OCI-LY1 (cell line): ENCODE data around the gene C11orf24.

Experiments used
- H2AFZ ChIP-seq: fragments of 200-600 bp; sonication (generic), shearing (Covaris generic); 2 replicates; pipeline ENCODE4 v1.6.0; 2014; ENCODE audit warnings: antibody characterized with exemption, mild to moderate bottlenecking, low read length
- H3F3A ChIP-seq: fragments of 200-600 bp; sonication (generic), shearing (Covaris generic); 2 replicates; pipeline ENCODE4 v1.6.0; 2014; ENCODE audit warnings: mild to moderate bottlenecking, antibody characterized with exemption, low read length, moderate library complexity; ENCODE audit not compliant: insufficient read depth
- H3K27ac ChIP-seq: fragments of 200-600 bp; sonication (generic); 2 replicates; pipeline ENCODE4 v1.5.1; 2014; ENCODE audit warnings: low read length, mixed run types, mild to moderate bottlenecking, low read depth; ENCODE audit not compliant: poor library complexity, severe bottlenecking
- H3K27me3 ChIP-seq: fragments of 200-600 bp; sonication (generic); 2 replicates; pipeline ENCODE4 v1.6.0; 2014; ENCODE audit warnings: antibody characterized with exemption, mild to moderate bottlenecking, low read length, moderate library complexity; ENCODE audit not compliant: insufficient read depth
- H3K36me3 ChIP-seq: fragments of 200-600 bp; sonication (generic); 2 replicates; pipeline ENCODE4 v1.6.1; 2014; ENCODE audit warnings: mild to moderate bottlenecking, antibody characterized with exemption, low read length, moderate library complexity, mixed read lengths; ENCODE audit not compliant: insufficient read depth
- H3K4me1 ChIP-seq: fragments of 200-600 bp; sonication (generic); 2 replicates; pipeline ENCODE4 v1.5.1; 2014; ENCODE audit warnings: mild to moderate bottlenecking, low read length, moderate library complexity; ENCODE audit not compliant: insufficient read depth, severe bottlenecking
- H3K4me2 ChIP-seq: fragments of 200-600 bp; sonication (generic), shearing (Covaris generic); 2 replicates; pipeline ENCODE4 v1.6.1; 2014; ENCODE audit warnings: low read length
- H3K4me3 ChIP-seq: fragments of 200-600 bp; sonication (generic); 2 replicates; pipeline ENCODE4 v1.5.1; 2014; ENCODE audit warnings: low read length, low read depth, mild to moderate bottlenecking, mixed read lengths; ENCODE audit not compliant: poor library complexity, severe bottlenecking
- H3K79me2 ChIP-seq: fragments of 200-600 bp; shearing (Covaris generic); 2 replicates; pipeline ENCODE4 v1.6.1; 2016; ENCODE audit warnings: mixed run types, low read length, mixed read lengths; ENCODE audit not compliant: insufficient read depth
- H3K9ac ChIP-seq: fragments of 200-600 bp; sonication (generic), shearing (Covaris generic); 2 replicates; pipeline ENCODE4 v1.6.1; 2014; ENCODE audit warnings: mild to moderate bottlenecking, low read length, mixed read lengths
- H3K9me2 ChIP-seq: fragments of 200-600 bp; sonication (generic), shearing (Covaris generic); 2 replicates; pipeline ENCODE4 v1.6.1; 2014; ENCODE audit warnings: low read depth, mild to moderate bottlenecking, low read length, mixed read lengths
- H3K9me3 ChIP-seq: fragments of 200-600 bp; shearing (Covaris generic); 2 replicates; pipeline ENCODE4 v1.6.1; 2014; ENCODE audit warnings: low read length, mixed read lengths
- H4K20me1 ChIP-seq: fragments of 200-600 bp; sonication (generic), shearing (Covaris generic); 2 replicates; pipeline ENCODE4 v1.6.0; 2016; ENCODE audit warnings: mild to moderate bottlenecking, low read length; ENCODE audit not compliant: insufficient read depth
- EZH2 ChIP-seq: fragments of 200-600 bp; sonication (generic), shearing (Covaris generic); IDR thresholded peaks from 2 replicates; pipeline ENCODE4 v1.8.0; 2017; ENCODE audit warnings: borderline replicate concordance, mixed run types, mild to moderate bottlenecking, antibody characterized with exemption, low read length, moderate library complexity, mixed read lengths
- TF ChIP-seq, protein P1 (sequence below): fragments of 200-600 bp; sonication (generic), shearing (Covaris generic); IDR thresholded peaks from 2 replicates; pipeline ENCODE4 v1.5.1; 2017; ENCODE audit warnings: mild to moderate bottlenecking, antibody characterized with exemption, low read length, moderate library complexity, mixed read lengths

The C11orf24 gene

GRCh38 chr11:68258363-68258765 lies 13.4 kb downstream of the C11orf24 start:
- Histone ChIP-seq H3K27me3 (0 out of 2 replicates have a peak, but pooled peaks cover 3% of the 10 kb centered on the region), H3K9me2 (no peaks in the 10 kb centered on the region), H3K79me2 (no peaks in the 10 kb centered on the region), H3K9ac (no peak overlapping the region), H3K4me1 (peaks cover 3% of the 10 kb centered on the region), H3K4me3 (no peak overlapping the region), H3K36me3 (peaks cover 31% of the 10 kb centered on the region), H4K20me1 (no peaks in the 10 kb centered on the region), H3F3A (no peaks in the 10 kb centered on the region), H3K27ac (no peak overlapping the region), H3K9me3 (no peaks in the 10 kb centered on the region), H2AFZ (no peak overlapping the region), H3K4me2 (no peak overlapping the region)
- TF ChIP-seq EZH2, result no peak
- TF ChIP-seq, protein P1, sequence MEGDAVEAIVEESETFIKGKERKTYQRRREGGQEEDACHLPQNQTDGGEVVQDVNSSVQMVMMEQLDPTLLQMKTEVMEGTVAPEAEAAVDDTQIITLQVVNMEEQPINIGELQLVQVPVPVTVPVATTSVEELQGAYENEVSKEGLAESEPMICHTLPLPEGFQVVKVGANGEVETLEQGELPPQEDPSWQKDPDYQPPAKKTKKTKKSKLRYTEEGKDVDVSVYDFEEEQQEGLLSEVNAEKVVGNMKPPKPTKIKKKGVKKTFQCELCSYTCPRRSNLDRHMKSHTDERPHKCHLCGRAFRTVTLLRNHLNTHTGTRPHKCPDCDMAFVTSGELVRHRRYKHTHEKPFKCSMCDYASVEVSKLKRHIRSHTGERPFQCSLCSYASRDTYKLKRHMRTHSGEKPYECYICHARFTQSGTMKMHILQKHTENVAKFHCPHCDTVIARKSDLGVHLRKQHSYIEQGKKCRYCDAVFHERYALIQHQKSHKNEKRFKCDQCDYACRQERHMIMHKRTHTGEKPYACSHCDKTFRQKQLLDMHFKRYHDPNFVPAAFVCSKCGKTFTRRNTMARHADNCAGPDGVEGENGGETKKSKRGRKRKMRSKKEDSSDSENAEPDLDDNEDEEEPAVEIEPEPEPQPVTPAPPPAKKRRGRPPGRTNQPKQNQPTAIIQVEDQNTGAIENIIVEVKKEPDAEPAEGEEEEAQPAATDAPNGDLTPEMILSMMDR, result no peak

GRCh38 chr11:68257477-68258362 lies 14.1 kb downstream of the C11orf24 start:
- Histone ChIP-seq H2AFZ (no peak overlapping the region), H3K4me1 (peaks cover 3% of the 10 kb centered on the region), H3K27ac (no peak overlapping the region), H3K36me3 (peaks cover 24% of the 10 kb centered on the region), H3K4me3 (no peak overlapping the region), H3K9ac (no peak overlapping the region), H3K27me3 (0 out of 2 replicates have a peak, but pooled peaks cover 3% of the 10 kb centered on the region), H3K9me2 (no peaks in the 10 kb centered on the region), H3F3A (no peaks in the 10 kb centered on the region), H4K20me1 (no peaks in the 10 kb centered on the region), H3K79me2 (no peaks in the 10 kb centered on the region), H3K9me3 (no peaks in the 10 kb centered on the region), H3K4me2 (0 out of 2 replicates have a peak overlapping the region, but pooled peaks have one; percentile 32)
- TF ChIP-seq EZH2, result no peak
- TF ChIP-seq, protein P1, result peak; percentile 78

DNA sequence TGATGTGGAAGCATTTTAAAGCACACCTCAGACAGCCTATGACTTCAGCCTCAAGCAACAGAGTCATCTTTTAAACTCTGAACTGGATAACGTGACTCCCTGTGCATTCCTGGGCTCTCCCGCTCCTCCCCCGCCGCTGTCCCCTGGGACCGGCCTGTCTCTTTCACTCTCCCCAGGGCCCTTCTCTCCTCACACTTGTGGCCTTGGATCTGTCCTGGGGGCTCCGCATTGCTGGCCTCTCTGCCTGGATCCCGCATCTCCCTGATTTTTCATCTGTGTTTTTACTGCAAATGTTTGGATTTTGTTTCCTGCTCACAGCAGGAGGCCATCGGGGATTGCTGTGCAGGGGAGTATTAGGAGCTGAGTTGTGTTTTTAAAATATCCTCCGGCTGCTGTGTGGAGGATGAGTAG lies 15.4 kb downstream of the C11orf24 start:
- Histone ChIP-seq H3K79me2 (no peaks in the 10 kb centered on the region), H3K4me3 (no peak overlapping the region), H3K4me1 (peaks cover 3% of the 10 kb centered on the region), H3K4me2 (no peak overlapping the region), H3F3A (no peaks in the 10 kb centered on the region), H3K36me3 (peaks cover 10% of the 10 kb centered on the region; the same call in 1 of the 2 replicates), H4K20me1 (no peaks in the 10 kb centered on the region), H3K9ac (no peak overlapping the region), H3K9me3 (no peaks in the 10 kb centered on the region), H2AFZ (no peak overlapping the region), H3K27me3 (0 out of 2 replicates have a peak, but pooled peaks cover 3% of the 10 kb centered on the region), H3K27ac (no peak overlapping the region), H3K9me2 (no peaks in the 10 kb centered on the region)
- TF ChIP-seq, protein P1, result no peak
- TF ChIP-seq EZH2, result no peak
